GM21360 (cell line): ENCODE results near the gene SLC6A9.

Experiments
- ATAC-seq: cut with Tn5 transposase; IDR thresholded peaks from one replicate; pipeline ENCODE4 v1.9.1; 2021; ENCODE audit warnings: mild to moderate bottlenecking, moderate library complexity; ENCODE audit not compliant: unreplicated experiment

The SLC6A9 gene

DNA sequence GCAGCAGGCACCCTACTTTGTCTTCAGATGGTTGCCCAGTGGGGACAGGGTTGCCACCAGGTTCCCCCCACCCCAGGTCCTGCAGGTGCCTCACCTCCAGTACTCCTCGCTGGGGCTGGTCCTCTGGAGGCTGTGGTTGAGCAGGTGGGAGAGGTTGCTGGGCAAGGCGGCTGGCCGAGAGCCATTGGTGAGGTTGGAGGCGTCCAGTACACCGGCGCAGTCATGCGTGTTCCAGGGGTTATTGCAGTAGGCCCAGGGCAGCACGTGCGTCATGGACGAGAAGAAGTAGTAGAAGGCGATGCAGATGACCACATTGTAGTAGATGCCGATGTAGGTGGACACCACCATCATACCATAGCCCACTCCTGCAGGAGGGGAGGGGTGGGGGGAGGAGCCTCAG lies 23.0 kb downstream of the SLC6A9 start:
- no peak for ATAC-seq

GRCh38 chr1:44002606-44003157 lies 28.6 kb downstream of the SLC6A9 start:
- no peak for ATAC-seq

DNA sequence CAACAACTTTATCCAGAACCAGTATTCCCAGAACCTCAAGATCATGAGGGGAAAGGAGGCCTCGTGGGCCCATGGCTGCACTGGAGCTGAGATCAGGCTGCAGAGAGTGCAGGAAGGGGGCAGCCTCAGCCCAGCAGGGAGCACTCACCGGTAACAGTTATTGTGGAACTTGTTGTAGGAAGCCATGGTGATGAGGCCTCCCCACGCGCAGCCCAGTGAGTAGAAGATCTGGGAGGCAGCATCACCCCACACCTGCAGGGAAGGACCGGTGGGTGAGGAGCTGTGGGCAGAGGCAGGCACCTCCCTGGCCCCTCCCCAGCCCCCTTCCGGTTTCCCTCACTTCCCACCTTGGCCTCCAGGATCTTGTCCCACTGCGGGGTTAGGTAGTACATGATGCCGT lies 29.1 kb downstream of the SLC6A9 start:
- ATAC-seq, result no peak

GRCh38 chr1:44000122-44000665 lies 31.1 kb downstream of the SLC6A9 start:
- no peak for ATAC-seq

DNA sequence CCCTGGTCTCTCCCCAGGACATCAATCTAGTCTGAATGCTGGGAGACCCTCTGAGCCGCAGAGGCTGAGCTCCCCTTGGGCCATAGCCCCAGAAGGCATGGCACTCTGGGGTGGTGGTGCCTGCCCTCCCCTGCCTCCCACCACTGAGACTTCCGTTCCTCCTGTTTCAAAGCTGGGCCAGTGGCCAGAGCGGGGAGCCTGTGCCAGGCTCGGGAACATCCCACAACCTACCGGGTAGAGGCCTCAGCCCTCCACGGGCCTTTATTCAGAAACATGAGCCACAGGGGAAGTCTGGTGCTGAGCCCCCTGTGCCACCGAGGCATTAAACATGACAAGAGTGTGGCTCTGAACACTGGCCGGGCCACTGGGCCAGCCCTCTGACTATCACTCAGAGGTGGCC lies 31.8 kb downstream of the SLC6A9 start:
- no peak for ATAC-seq

- ATAC-seq, result no peak
Observed at GRCh38 chr1:43998000-43998378, 33.3 kb downstream of the SLC6A9 start.

GRCh38 chr1:43997295-43997999 lies 33.8 kb downstream of the SLC6A9 start:
- ATAC-seq, result no peak

GRCh38 chr1:43996733-43997115 lies 34.5 kb downstream of the SLC6A9 start:
- no peak for ATAC-seq

GRCh38 chr1:43995984-43996732 lies 35.1 kb downstream of the SLC6A9 start:
- ATAC-seq, result no peak

GRCh38 chr1:43994794-43995790 lies 36.2 kb downstream of the SLC6A9 start:
- ATAC-seq, result no peak

DNA sequence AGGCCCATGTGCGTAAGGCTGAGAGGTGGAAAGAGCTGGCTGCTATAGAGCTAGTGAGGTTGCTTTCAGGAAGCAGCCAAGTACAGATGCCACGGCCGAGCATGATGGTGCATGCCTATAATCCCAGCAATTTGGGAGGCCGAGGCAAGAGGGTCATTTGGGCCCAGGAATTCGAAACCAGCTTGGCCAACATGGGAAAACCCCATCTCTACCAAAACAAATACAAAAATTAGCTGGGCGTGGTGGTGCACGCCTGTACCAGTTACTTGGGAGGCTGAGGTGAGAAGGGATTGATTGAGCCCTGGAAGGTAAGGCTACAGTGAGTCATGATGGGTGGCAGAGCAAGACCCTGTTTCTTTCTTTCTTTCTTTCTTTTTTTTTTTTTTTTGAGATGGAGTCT lies 37.2 kb downstream of the SLC6A9 start:
- ATAC-seq, result no peak

GRCh38 chr1:43993206-43993914 lies 37.9 kb downstream of the SLC6A9 start:
- ATAC-seq, result no peak

GRCh38 chr1:43992232-43992995 lies 38.8 kb downstream of the SLC6A9 start:
- no peak for ATAC-seq

- ATAC-seq, result peak; percentile 66
Observed at GRCh38 chr1:43991476-43992231, 39.6 kb downstream of the SLC6A9 start, which contains the start of gene CCDC24. Gene CCDC24 (plus strand): TSS chr1:43991599. CDS start chr1:43991879, 280 bp downstream.

- ATAC-seq, result no peak
Observed at GRCh38 chr1:43991200-43991475, 40.1 kb downstream of the SLC6A9 start.

- ATAC-seq, result no peak
Observed at GRCh38 chr1:43990271-43991199, 40.7 kb downstream of the SLC6A9 start.

- no peak for ATAC-seq
Observed at GRCh38 chr1:43987159-43987902, 43.9 kb downstream of the SLC6A9 start.
